Neural cell (in vitro differentiated cells): ENCODE measurements around the gene ZP1. TPM values are rescaled to one million over a fixed set of nuclear protein-coding genes. Genes with fewer than 3 reads are reported as not detected.

Experiments used
- H2AFZ ChIP-seq: fragments of 200-600, 300-800 bp; sonication (generic), shearing (Covaris generic); 2 replicates; pipeline ENCODE4 v1.6.0; 2014; ENCODE audit warnings: low read depth, mild to moderate bottlenecking, antibody characterized with exemption, low read length, moderate library complexity
- H3F3A ChIP-seq: fragments of 200-600 bp; shearing (Covaris generic); 2 replicates; pipeline ENCODE4 v1.6.1; 2016; ENCODE audit warnings: mild to moderate bottlenecking, moderate library complexity, mixed read lengths, antibody characterized with exemption, low read length; ENCODE audit not compliant: insufficient read depth, poor library complexity, severe bottlenecking
- H3K27ac ChIP-seq: fragments of 200-600, 300-800 bp; sonication (generic), shearing (Covaris generic); 2 replicates; pipeline ENCODE4 v1.5.1; 2014; ENCODE audit warnings: mild to moderate bottlenecking, low read length, moderate library complexity
- H3K27me3 ChIP-seq: fragments of 300-800, 200-600 bp; sonication (generic), shearing (Covaris generic); 2 replicates; pipeline ENCODE4 v1.6.0; 2014; ENCODE audit warnings: mild to moderate bottlenecking, low read depth, low read length, moderate library complexity; ENCODE audit not compliant: insufficient read depth
- H3K36me3 ChIP-seq: fragments of 300-800, 200-600 bp; sonication (generic), shearing (Covaris generic); 2 replicates; pipeline ENCODE4 v1.5.1; 2014; ENCODE audit warnings: mild to moderate bottlenecking, antibody characterized with exemption, low read length, moderate library complexity; ENCODE audit not compliant: insufficient read depth
- H3K4me2 ChIP-seq: fragments of 300-800, 200-600 bp; sonication (generic), shearing (Covaris generic); 2 replicates; pipeline ENCODE4 v1.6.0; 2014; ENCODE audit warnings: mild to moderate bottlenecking, low read length
- H3K4me3 ChIP-seq: fragments of 300-800, 200-600 bp; sonication (generic), shearing (Covaris generic); 2 replicates; pipeline ENCODE4 v1.5.1; 2014; ENCODE audit warnings: mild to moderate bottlenecking, low read length, moderate library complexity
- H3K79me2 ChIP-seq: fragments of 200-600 bp; shearing (Covaris generic); replicated peaks from 2 replicates; pipeline ENCODE4 v1.6.0; 2014; ENCODE audit warnings: mild to moderate bottlenecking, low read length, moderate library complexity; ENCODE audit not compliant: insufficient read depth
- H3K9ac ChIP-seq: fragments of 300-800, 200-600 bp; sonication (generic), shearing (Covaris generic); 2 replicates; pipeline ENCODE4 v1.6.1; 2016; ENCODE audit warnings: mild to moderate bottlenecking, low read length, mixed read lengths
- H3K9me2 ChIP-seq: fragments of 200-600 bp; shearing (Covaris generic); 2 replicates; pipeline ENCODE4 v1.6.1; 2016; ENCODE audit warnings: mild to moderate bottlenecking, low read length, mixed read lengths; ENCODE audit not compliant: insufficient read depth
- H3K9me3 ChIP-seq: fragments of 200-600, 300-800 bp; sonication (generic), shearing (Covaris generic); 2 replicates; pipeline ENCODE4 v1.6.1; 2016; ENCODE audit warnings: mild to moderate bottlenecking, mixed run types, low read length, moderate library complexity, mixed read lengths
- H4K20me1 ChIP-seq: fragments of 200-600 bp; shearing (Covaris generic); 2 replicates; pipeline ENCODE4 v1.6.1; 2016; ENCODE audit warnings: mild to moderate bottlenecking, mixed run types; ENCODE audit not compliant: insufficient read depth
- CTCF ChIP-seq: fragments of 450-650 bp; IDR thresholded peaks from 2 replicates; pipeline ENCODE4 v1.5.1; 2014; ENCODE audit warnings: antibody characterized with exemption, mild to moderate bottlenecking, moderate library complexity; ENCODE audit not compliant: poor library complexity, severe bottlenecking
- EP300 ChIP-seq: fragments of 450-650 bp; conservative IDR thresholded peaks from 2 replicates; pipeline ENCODE4 v1.6.1; 2014; ENCODE audit warnings: antibody characterized with exemption, mild to moderate bottlenecking, moderate library complexity; ENCODE audit not compliant: poor library complexity, severe bottlenecking
- EZH2 ChIP-seq: fragments of 200-600, 300-800 bp; shearing (Covaris generic), sonication (generic); IDR thresholded peaks from 2 replicates; pipeline ENCODE4 v1.6.1; 2014; ENCODE audit warnings: antibody characterized with exemption, low read length, borderline replicate concordance, mild to moderate bottlenecking; ENCODE audit not compliant: insufficient read depth, poor library complexity, severe bottlenecking
- MXI1 ChIP-seq: fragments of 450-650 bp; conservative IDR thresholded peaks from 2 replicates; pipeline ENCODE4 v1.6.1; 2014; ENCODE audit warnings: antibody characterized with exemption, mild to moderate bottlenecking; ENCODE audit not compliant: poor library complexity, severe bottlenecking
- POLR2AphosphoS5 ChIP-seq: IDR thresholded peaks from 2 replicates; pipeline ENCODE4 v1.6.1; 2012
- RAD21 ChIP-seq: fragments of 450-650 bp; conservative IDR thresholded peaks from 2 replicates; pipeline ENCODE4 v1.6.1; 2014; ENCODE audit warnings: antibody characterized with exemption, mild to moderate bottlenecking, moderate library complexity
- SMC3 ChIP-seq: fragments of 450-650 bp; conservative IDR thresholded peaks from 2 replicates; pipeline ENCODE4 v1.6.1; 2014; ENCODE audit warnings: antibody characterized with exemption, mild to moderate bottlenecking, moderate library complexity; ENCODE audit not compliant: poor library complexity
- TAF1 ChIP-seq: IDR thresholded peaks from 2 replicates; pipeline ENCODE4 v1.6.1; 2012; ENCODE audit warnings: low read depth
- polyA plus RNA-seq: library from polyadenylated mRNA; depleted of rRNA; stranded (reverse); fragments of >200 nt; gene quantifications from 2 replicates; pipeline ENCODE4 v1.2.3, GENCODE V29; 2014
- TF ChIP-seq, protein P1 (sequence below): IDR thresholded peaks from 2 replicates; pipeline ENCODE4 v1.6.1; 2012; ENCODE audit warnings: borderline replicate concordance

The ZP1 gene
- polyA plus RNA-seq, 1 donor from 2014 or later: 1.5 TPM

GRCh38 chr11:60878245-60879101 lies 11.1 kb downstream of the ZP1 start:
- no peaks in the 10 kb centered on the region for H3K79me2 ChIP-seq
- H3K4me3 ChIP-seq: no peak overlapping the region
- no peaks in the 10 kb centered on the region for H4K20me1 ChIP-seq
- no peak overlapping the region for H3K4me2 ChIP-seq
- TF ChIP-seq EZH2 (no peak), SMC3 (no peak), EP300 (no peak), POLR2AphosphoS5 (no peak), RAD21 (no peak), TAF1 (no peak), CTCF (no peak), MXI1 (no peak)
- TF ChIP-seq, protein P1, sequence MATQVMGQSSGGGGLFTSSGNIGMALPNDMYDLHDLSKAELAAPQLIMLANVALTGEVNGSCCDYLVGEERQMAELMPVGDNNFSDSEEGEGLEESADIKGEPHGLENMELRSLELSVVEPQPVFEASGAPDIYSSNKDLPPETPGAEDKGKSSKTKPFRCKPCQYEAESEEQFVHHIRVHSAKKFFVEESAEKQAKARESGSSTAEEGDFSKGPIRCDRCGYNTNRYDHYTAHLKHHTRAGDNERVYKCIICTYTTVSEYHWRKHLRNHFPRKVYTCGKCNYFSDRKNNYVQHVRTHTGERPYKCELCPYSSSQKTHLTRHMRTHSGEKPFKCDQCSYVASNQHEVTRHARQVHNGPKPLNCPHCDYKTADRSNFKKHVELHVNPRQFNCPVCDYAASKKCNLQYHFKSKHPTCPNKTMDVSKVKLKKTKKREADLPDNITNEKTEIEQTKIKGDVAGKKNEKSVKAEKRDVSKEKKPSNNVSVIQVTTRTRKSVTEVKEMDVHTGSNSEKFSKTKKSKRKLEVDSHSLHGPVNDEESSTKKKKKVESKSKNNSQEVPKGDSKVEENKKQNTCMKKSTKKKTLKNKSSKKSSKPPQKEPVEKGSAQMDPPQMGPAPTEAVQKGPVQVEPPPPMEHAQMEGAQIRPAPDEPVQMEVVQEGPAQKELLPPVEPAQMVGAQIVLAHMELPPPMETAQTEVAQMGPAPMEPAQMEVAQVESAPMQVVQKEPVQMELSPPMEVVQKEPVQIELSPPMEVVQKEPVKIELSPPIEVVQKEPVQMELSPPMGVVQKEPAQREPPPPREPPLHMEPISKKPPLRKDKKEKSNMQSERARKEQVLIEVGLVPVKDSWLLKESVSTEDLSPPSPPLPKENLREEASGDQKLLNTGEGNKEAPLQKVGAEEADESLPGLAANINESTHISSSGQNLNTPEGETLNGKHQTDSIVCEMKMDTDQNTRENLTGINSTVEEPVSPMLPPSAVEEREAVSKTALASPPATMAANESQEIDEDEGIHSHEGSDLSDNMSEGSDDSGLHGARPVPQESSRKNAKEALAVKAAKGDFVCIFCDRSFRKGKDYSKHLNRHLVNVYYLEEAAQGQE: no peak
- no peaks in the 10 kb centered on the region for H3K27me3 ChIP-seq
- no peak overlapping the region for H3K27ac ChIP-seq
- no peaks in the 10 kb centered on the region for H3K9me2 ChIP-seq
- H3F3A ChIP-seq: no peaks in the 10 kb centered on the region
- no peak overlapping the region for H2AFZ ChIP-seq
- no peaks in the 10 kb centered on the region for H3K36me3 ChIP-seq
- H3K9ac ChIP-seq: no peak overlapping the region
- no peaks in the 10 kb centered on the region for H3K9me3 ChIP-seq

DNA sequence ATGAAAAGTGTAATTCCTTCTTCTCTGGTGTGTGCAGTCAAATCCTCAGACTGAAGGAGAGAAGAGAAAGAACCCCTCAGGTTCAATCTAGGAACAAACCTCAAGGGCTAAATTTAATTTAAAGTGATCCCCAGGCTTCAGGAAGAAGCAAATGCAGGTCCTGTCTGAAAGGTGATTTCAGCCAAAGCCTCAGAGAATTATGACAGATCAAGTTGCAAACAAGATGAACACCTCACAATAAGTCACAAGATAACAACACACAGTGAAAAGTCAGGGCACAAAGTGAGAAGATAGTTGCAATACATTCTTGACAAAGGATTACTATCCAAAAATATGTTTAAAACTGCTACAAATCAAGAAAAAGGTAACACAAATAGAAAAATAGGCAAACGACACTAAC lies 11.8 kb downstream of the ZP1 start:
- no peak overlapping the region for H3K27ac ChIP-seq
- H4K20me1 ChIP-seq: no peaks in the 10 kb centered on the region
- no peaks in the 10 kb centered on the region for H3F3A ChIP-seq
- no peak overlapping the region for H3K4me2 ChIP-seq
- H3K4me3 ChIP-seq: no peak overlapping the region
- TF ChIP-seq, protein P1: no peak
- TF ChIP-seq RAD21 (no peak), EP300 (no peak), CTCF (no peak), POLR2AphosphoS5 (no peak), MXI1 (no peak), TAF1 (no peak), SMC3 (no peak)
- H3K9me3 ChIP-seq: no peaks in the 10 kb centered on the region
- no peak overlapping the region for H3K9ac ChIP-seq
- H3K79me2 ChIP-seq: no peaks in the 10 kb centered on the region
- no peaks in the 10 kb centered on the region for H3K27me3 ChIP-seq
- no peaks in the 10 kb centered on the region for H3K9me2 ChIP-seq
- no peak overlapping the region for H2AFZ ChIP-seq
- H3K36me3 ChIP-seq: no peaks in the 10 kb centered on the region
